Astrocyte (in vitro differentiated cells and primary cell): Measurements from ENCODE around the gene TIPARP. TPM values are rescaled to one million over a fixed set of nuclear protein-coding genes. Genes with fewer than 3 reads are reported as not detected.

Experiments
- DNase-seq: peaks from one replicate; pipeline ENCODE4 v3.0.0-alpha.2; 2010; ENCODE audit warnings: low read depth
- FAIRE-seq: peaks from 2 replicates; lab custom pipeline; 2011; peaks lifted over from hg19 to GRCh38; lab: Jason Lieb, UNC
- H2AFZ ChIP-seq: 2 replicates; pipeline ENCODE4 v1.6.0; 2012; ENCODE audit warnings: low read depth, low read length, inconsistent platforms
- H3K27ac ChIP-seq: 2 replicates; pipeline ENCODE4 v1.5.1; 2011; ENCODE audit warnings: low read depth, low read length, inconsistent platforms
- H3K27me3 ChIP-seq: 2 replicates; pipeline ENCODE4 v1.6.0; 2011; ENCODE audit warnings: low read length, inconsistent platforms; ENCODE audit not compliant: insufficient read depth
- H3K36me3 ChIP-seq: 2 replicates; pipeline ENCODE4 v1.5.1; 2011; ENCODE audit warnings: low read length, inconsistent platforms; ENCODE audit not compliant: insufficient read depth
- H3K4me1 ChIP-seq: 2 replicates; pipeline ENCODE4 v1.5.1; 2011; ENCODE audit warnings: low read length, inconsistent platforms; ENCODE audit not compliant: insufficient read depth
- H3K4me2 ChIP-seq: 2 replicates; pipeline ENCODE4 v1.6.0; 2012; ENCODE audit warnings: low read length, inconsistent platforms
- H3K4me3 ChIP-seq: 2 replicates; pipeline ENCODE4 v1.5.1; 2011; ENCODE audit warnings: low read depth, mild to moderate bottlenecking, low read length, inconsistent platforms; ENCODE audit not compliant: insufficient read depth
- H3K79me2 ChIP-seq: 2 replicates; pipeline ENCODE4 v1.6.0; 2012; ENCODE audit warnings: mild to moderate bottlenecking, low read length, inconsistent platforms; ENCODE audit not compliant: insufficient read depth
- H3K9ac ChIP-seq: 2 replicates; pipeline ENCODE4 v1.6.0; 2012; ENCODE audit warnings: mild to moderate bottlenecking, low read length, inconsistent platforms
- H3K9me3 ChIP-seq: 2 replicates; pipeline ENCODE4 v1.5.1; 2012; ENCODE audit warnings: low read depth, mild to moderate bottlenecking, low read length, inconsistent platforms; ENCODE audit not compliant: insufficient read depth
- H4K20me1 ChIP-seq: 2 replicates; pipeline ENCODE4 v1.6.0; 2012; ENCODE audit warnings: low read length, inconsistent platforms; ENCODE audit not compliant: insufficient read depth
- H3K27ac Mint-ChIP-seq: one replicate; pipeline ENCODE4 v1.8.0; 2021; ENCODE audit warnings: mild to moderate bottlenecking, mixed read lengths; ENCODE audit not compliant: unreplicated experiment
- H3K27me3 Mint-ChIP-seq: one replicate; pipeline ENCODE4 v1.8.0; 2021; ENCODE audit warnings: low read depth, mixed read lengths; ENCODE audit not compliant: unreplicated experiment
- H3K36me3 Mint-ChIP-seq: one replicate; pipeline ENCODE4 v1.8.0; 2021; ENCODE audit warnings: low read depth, mixed read lengths; ENCODE audit not compliant: unreplicated experiment
- H3K4me1 Mint-ChIP-seq: one replicate; pipeline ENCODE4 v1.8.0; 2021; ENCODE audit warnings: low read depth, mixed read lengths; ENCODE audit not compliant: unreplicated experiment
- H3K4me3 Mint-ChIP-seq: one replicate; pipeline ENCODE4 v1.8.0; 2021; ENCODE audit warnings: mild to moderate bottlenecking, moderate library complexity, mixed read lengths; ENCODE audit not compliant: unreplicated experiment
- H3K9me3 Mint-ChIP-seq: one replicate; pipeline ENCODE4 v1.8.0; 2021; ENCODE audit warnings: mild to moderate bottlenecking, mixed read lengths; ENCODE audit not compliant: unreplicated experiment
- EZH2 ChIP-seq: IDR thresholded peaks from 2 replicates; pipeline ENCODE4 v1.6.1; 2012; ENCODE audit warnings: mild to moderate bottlenecking, low read length, inconsistent platforms; ENCODE audit not compliant: insufficient read depth
- total RNA-seq: library from RNA; stranded (reverse); gene quantifications from 2 replicates; pipeline ENCODE4 v1.2.1, GENCODE V29; 2021
- TF ChIP-seq, protein P1 (sequence below): IDR thresholded peaks from 2 replicates; pipeline ENCODE4 v1.5.1; 2011; ENCODE audit warnings: low read depth, mild to moderate bottlenecking, inconsistent platforms, low read length, moderate library complexity; ENCODE audit not compliant: insufficient read depth

TIPARP gene
- total RNA-seq, 1 donor from 2014 or later = 74.2 TPM

DNA sequence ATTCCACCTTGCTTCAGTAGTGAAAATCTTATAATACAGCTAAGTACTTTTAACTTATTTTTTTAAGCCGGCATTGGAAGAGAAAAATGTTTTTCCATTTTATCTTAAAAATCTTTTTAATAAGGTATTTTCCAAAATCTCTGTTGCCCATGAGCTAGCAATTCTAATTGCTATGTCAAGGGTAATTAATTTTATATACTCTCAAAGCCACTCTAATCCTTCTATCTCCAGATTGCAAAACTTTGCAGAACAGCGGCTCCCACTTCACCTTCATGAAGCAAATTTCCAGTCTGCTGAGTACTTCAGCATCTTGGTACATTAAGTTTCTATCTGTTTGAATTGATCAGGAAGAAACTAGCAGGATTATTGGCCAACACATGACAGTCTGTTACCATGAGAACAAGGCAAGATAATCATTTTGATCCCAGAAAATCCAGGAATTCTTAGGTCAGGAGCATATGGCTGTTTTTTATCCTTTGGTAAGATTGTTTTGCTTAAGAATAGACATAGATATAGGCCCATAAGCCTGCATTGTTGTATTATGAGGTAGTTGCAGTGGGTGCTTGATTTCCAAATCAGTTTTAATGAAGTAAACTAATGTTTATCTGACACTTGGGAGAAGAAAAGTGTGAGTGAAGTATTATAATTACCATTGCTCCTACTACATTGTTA is 6.0 kb downstream of the TIPARP start:
- H3K4me1 Mint-ChIP-seq = peaks cover 57% of the 10 kb centered on the region
- H3K79me2 ChIP-seq = peaks cover 100% of the 10 kb centered on the region
- peaks cover 20% of the 10 kb centered on the region for H3K36me3 Mint-ChIP-seq

DNA sequence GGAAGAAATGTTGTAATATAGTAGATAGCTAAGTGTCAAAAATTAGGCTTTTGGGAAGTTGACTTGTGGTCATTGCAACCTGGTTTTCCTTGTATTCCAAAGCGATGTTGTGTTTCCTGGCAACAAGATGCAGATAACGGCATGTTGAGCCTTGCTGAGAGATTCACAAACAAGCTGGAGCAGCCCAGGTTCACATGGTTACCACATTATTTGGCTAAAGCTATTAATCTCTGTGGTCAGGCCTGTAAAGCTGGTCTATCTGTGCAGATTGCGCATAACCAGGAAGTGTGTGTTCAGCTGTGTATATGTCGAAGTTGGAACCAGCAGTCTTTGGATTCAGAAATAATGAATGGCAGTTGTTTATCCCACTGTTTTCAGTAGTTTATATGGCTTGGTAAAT is 6.6 kb downstream of the TIPARP start:
- Histone ChIP-seq H4K20me1 (peaks cover 98% of the 10 kb centered on the region), H3K4me1 (peaks cover 52% of the 10 kb centered on the region), H3K4me2 (peak overlapping the region; percentile 81), H2AFZ (no peak overlapping the region), H3K36me3 (peaks cover 32% of the 10 kb centered on the region), H3K4me3 (peak overlapping the region; percentile 24), H3K79me2 (peaks cover 100% of the 10 kb centered on the region), H3K27ac (peak overlapping the region; percentile 56), H3K9ac (peak overlapping the region; percentile 60), H3K9me3 (no peaks in the 10 kb centered on the region), H3K27me3 (no peaks in the 10 kb centered on the region)
- H3K4me1 Mint-ChIP-seq = peaks cover 63% of the 10 kb centered on the region
- TF ChIP-seq, protein P1, sequence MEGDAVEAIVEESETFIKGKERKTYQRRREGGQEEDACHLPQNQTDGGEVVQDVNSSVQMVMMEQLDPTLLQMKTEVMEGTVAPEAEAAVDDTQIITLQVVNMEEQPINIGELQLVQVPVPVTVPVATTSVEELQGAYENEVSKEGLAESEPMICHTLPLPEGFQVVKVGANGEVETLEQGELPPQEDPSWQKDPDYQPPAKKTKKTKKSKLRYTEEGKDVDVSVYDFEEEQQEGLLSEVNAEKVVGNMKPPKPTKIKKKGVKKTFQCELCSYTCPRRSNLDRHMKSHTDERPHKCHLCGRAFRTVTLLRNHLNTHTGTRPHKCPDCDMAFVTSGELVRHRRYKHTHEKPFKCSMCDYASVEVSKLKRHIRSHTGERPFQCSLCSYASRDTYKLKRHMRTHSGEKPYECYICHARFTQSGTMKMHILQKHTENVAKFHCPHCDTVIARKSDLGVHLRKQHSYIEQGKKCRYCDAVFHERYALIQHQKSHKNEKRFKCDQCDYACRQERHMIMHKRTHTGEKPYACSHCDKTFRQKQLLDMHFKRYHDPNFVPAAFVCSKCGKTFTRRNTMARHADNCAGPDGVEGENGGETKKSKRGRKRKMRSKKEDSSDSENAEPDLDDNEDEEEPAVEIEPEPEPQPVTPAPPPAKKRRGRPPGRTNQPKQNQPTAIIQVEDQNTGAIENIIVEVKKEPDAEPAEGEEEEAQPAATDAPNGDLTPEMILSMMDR = no peak
- TF ChIP-seq EZH2 = no peak
- peak overlapping the region; percentile 77 for H3K4me3 Mint-ChIP-seq
- peak; percentile 95 for DNase-seq
- no peaks in the 10 kb centered on the region for H3K9me3 Mint-ChIP-seq
- H3K36me3 Mint-ChIP-seq = peaks cover 20% of the 10 kb centered on the region
- FAIRE-seq = no peak
- H3K27ac Mint-ChIP-seq = peak overlapping the region; percentile 84
- no peaks in the 10 kb centered on the region for H3K27me3 Mint-ChIP-seq

More for the DNA sequence above, 6.0 kb downstream of the TIPARP start:
- TF ChIP-seq, protein P1 = no peak
- TF ChIP-seq EZH2 = no peak
- H3K4me3 ChIP-seq = peak overlapping the region; percentile 3
- Mint-ChIP-seq H3K27me3 (no peaks in the 10 kb centered on the region), H3K9me3 (no peaks in the 10 kb centered on the region), H3K27ac (peak overlapping the region; percentile 84), H3K4me3 (peak overlapping the region; percentile 77)
- H3K27ac ChIP-seq = peak overlapping the region; percentile 56
- H3K9ac ChIP-seq = peak overlapping the region; percentile 60
- peaks cover 98% of the 10 kb centered on the region for H4K20me1 ChIP-seq
- no peaks in the 10 kb centered on the region for H3K27me3 ChIP-seq
- no peak for DNase-seq
- peaks cover 46% of the 10 kb centered on the region for H3K4me1 ChIP-seq
- peaks cover 30% of the 10 kb centered on the region for H3K36me3 ChIP-seq
- no peaks in the 10 kb centered on the region for H3K9me3 ChIP-seq
- peak overlapping the region; percentile 81 for H3K4me2 ChIP-seq
- no peak for FAIRE-seq
- H2AFZ ChIP-seq = no peak overlapping the region

DNA sequence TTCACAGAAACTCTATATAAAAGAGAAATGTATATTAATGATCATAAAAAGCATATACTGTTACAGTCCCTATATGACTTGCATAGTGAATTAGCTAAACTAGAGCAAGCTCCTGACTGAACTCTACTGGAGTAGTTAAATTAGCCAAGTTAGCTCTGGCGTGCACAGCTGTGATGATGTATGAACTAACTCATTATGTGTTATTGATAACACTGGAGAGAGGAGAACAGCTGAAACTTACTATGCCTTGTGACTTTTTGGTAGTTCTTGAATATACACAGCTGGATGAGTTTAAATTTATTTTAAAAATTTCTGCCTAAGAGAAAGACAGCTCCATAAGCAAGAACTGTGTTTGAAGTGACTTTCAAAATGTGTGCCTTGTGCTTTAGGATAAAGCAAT is 8.1 kb downstream of the TIPARP start:
- no peak overlapping the region for H3K9ac ChIP-seq
- no peaks in the 10 kb centered on the region for H3K9me3 Mint-ChIP-seq
- no peak overlapping the region for H3K4me3 ChIP-seq
- no peak overlapping the region for H2AFZ ChIP-seq
- peak overlapping the region; percentile 81 for H3K4me2 ChIP-seq
- H3K27me3 Mint-ChIP-seq = no peaks in the 10 kb centered on the region
- H3K27ac Mint-ChIP-seq = no peak overlapping the region
- peaks cover 94% of the 10 kb centered on the region for H4K20me1 ChIP-seq
- H3K36me3 ChIP-seq = peaks cover 32% of the 10 kb centered on the region
- no peak overlapping the region for H3K4me3 Mint-ChIP-seq
- H3K4me1 ChIP-seq = peaks cover 59% of the 10 kb centered on the region
- DNase-seq (no peak), FAIRE-seq (no peak)
- H3K4me1 Mint-ChIP-seq = peaks cover 68% of the 10 kb centered on the region
- peaks cover 15% of the 10 kb centered on the region for H3K36me3 Mint-ChIP-seq
- H3K27ac ChIP-seq = no peak overlapping the region
- H3K79me2 ChIP-seq = peaks cover 100% of the 10 kb centered on the region
- no peaks in the 10 kb centered on the region for H3K9me3 ChIP-seq
- H3K27me3 ChIP-seq = no peaks in the 10 kb centered on the region
- TF ChIP-seq, protein P1 = no peak
- TF ChIP-seq EZH2 = no peak
